Measurements from ENCODE around the gene AQR.

- TF ChIP-seq CTCF (conservative IDR thresholded peaks at IDR 0.05; ENCODE audit: low read depth, low read length) (no peak), POLR2A (IDR thresholded peaks at IDR 0.05; ENCODE audit: low read depth, low read length) (no peak), RAD21 (IDR thresholded peaks at IDR 0.05; ENCODE audit: low read length) (no peak), SMC3 (IDR thresholded peaks at IDR 0.05; ENCODE audit: low read depth, low read length) (no peak), CEBPB (IDR thresholded peaks at IDR 0.05; ENCODE audit: low read depth, low read length) (no peak), MXI1 (IDR thresholded peaks at IDR 0.05; ENCODE audit: borderline replicate concordance, low read depth, low read length) (no peak), RCOR1 (IDR thresholded peaks at IDR 0.05; ENCODE audit: insufficient replicate concordance, low read length) (no peak), BHLHE40 (IDR thresholded peaks at IDR 0.05; ENCODE audit: low read depth, low read length) (no peak), MAFK (IDR thresholded peaks at IDR 0.05; ENCODE audit: low read depth, low read length) (no peak), RFX5 (IDR thresholded peaks at IDR 0.05; ENCODE audit: low read depth, low read length) (no peak)
- TF ChIP-seq, protein P1, sequence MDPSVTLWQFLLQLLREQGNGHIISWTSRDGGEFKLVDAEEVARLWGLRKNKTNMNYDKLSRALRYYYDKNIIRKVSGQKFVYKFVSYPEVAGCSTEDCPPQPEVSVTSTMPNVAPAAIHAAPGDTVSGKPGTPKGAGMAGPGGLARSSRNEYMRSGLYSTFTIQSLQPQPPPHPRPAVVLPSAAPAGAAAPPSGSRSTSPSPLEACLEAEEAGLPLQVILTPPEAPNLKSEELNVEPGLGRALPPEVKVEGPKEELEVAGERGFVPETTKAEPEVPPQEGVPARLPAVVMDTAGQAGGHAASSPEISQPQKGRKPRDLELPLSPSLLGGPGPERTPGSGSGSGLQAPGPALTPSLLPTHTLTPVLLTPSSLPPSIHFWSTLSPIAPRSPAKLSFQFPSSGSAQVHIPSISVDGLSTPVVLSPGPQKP (IDR thresholded peaks at IDR 0.05; ENCODE audit: borderline replicate concordance, low read depth, low read length) = no peak
Measured at GRCh38 chr15:34869110-34869509, 100.4 kb downstream of the AQR start.

Data from IMR-90 (cell line).